NCI-H526 (cell line): ENCODE measurements around the gene LDLRAD3.

Experiments
- DNase-seq, 2 experiments: peaks; one replicate each; lab custom pipeline; 2025; lab: John Stamatoyannopoulos, UW

The LDLRAD3 gene

DNA sequence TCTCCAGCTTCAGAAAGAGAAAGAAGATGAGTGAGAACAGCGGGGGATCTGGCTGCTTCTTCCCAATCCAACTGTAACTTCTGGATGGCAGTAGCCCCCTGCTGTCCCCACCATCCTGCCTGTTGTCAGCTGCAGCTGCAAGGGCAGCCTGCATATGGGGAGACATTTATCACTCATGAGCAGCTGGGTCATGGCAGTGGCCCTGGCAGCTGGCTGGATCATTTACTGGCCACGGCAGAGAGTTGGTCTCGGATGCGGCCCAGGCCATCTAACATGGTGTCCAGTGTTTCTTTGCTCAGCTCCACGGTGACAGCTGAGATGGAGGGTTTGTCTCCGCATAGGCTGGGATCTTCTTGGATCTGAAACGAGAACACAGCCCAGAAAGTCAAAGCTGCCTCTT lies 330.6 kb downstream of the LDLRAD3 start:
- DNase-seq = no peak

- DNase-seq = no peak
Observed at GRCh38 chr11:36278531-36279282, 334.8 kb downstream of the LDLRAD3 start.

DNA sequence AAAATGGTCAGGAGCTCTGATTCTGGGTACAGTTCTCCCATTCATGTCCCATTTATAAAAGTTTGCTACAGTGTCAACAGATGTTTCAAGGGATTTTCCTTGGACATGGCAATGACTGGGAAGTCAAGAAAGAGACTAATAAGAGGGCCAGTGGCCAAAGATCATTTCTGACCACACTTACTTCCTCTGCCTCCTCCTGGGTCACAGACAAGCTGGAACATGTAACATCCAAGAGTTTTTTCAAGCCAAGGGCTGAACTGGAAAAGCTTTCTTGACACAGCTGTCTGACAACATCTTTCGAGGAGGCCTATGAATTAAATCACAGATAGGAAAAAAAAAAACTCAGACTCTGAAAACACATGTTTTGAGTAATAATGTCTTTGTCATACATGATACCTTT lies 336.7 kb downstream of the LDLRAD3 start:
- no peak for DNase-seq
